Measurements from ENCODE around the gene NAV1.
A peak's percentile ranks its signal among the peaks of the same experiment; 100 is the strongest.

The NAV1 gene

DNA sequence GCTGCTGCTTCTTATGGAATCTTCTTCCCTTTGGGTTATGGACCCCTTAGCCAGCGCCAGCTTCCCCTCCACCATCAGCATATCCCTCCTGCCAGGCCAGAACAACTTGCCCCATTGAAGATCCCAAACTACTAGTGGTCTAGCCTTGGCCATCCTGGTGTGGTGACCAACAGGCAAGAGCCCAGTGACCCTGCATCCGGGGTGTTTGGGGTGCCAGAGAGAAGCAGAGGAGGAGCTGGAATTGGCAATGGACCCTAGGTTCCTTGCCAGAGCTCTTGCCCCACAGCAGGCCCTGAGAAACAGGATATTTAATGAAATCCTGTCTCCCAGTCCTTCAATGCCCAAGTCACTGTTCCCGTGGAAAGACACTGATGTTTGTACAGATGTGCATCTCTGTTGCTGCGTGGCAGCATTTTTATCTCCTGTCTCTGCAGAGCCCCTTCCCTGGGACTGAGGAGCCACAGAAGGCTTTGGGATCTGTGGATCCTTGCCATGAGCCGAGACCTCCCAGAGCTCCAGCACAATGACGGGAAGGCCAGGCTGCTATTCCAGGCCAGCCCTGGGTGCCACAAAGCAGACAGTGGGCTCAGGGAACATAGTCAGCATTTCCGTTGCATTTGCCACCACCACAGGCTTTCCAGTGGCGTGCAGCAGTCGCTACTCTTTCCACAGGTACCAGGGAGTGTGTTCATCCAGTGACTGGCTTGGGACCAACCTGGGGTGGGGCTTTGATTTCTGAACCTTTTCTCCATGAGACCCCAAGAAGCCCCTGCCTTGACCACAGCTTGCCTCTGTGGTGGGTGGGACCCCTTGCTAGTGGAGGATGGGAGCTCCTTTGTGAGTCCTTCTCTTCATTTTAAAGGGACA lies 21.6 kb downstream of the NAV1 start:
- TF ChIP-seq GATA2 (IDR thresholded peaks at IDR 0.05; ENCODE audit: low read depth, low read length): no peak
- TF ChIP-seq GATA3 (IDR thresholded peaks at IDR 0.05; ENCODE audit: low read depth, low read length): no peak

DNA sequence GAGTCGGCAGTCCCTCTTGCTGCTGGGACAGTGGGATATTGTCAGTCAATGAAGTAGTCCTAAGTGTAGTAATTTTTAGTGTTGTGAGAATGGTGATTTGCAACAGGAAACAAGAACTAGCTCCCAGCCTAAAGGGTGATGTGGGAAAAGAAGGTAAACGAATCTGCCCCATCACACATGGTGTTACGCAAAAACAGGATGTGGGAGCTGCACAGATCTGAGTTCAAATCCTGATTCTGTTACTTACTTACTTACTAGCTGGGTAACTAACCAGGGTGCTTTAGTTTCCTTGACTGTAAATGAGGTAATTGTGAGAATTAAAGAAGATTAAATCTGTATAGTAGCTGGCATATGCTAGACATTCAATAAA lies 22.3 kb downstream of the NAV1 start:
- no peak for TF ChIP-seq GATA3 (IDR thresholded peaks at IDR 0.05; ENCODE audit: low read depth, low read length)
- TF ChIP-seq GATA2 (IDR thresholded peaks at IDR 0.05; ENCODE audit: low read depth, low read length): no peak

DNA sequence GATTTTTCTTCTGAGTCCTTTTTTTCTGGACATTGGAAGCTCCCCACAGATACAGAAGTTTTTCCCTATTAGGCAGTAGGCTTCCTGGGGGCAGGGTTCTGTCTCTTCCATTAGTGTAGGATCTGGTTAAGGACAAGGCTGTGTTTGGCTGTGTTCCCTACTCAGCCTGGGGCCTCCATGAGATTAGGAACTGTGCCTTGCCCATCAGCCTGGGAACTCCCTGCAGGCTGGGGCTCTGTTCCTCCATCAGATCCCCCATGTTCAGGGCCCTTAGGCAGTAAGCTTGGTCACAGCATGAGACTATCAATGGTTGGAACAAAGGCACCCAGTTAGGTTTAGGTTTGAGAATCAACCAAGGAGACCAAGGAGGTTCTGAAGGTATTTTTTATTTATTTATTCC lies 22.7 kb downstream of the NAV1 start:
- TF ChIP-seq GATA3 (IDR thresholded peaks at IDR 0.05; ENCODE audit: low read depth, low read length) (no peak), GATA2 (IDR thresholded peaks at IDR 0.05; ENCODE audit: low read depth, low read length) (peak; percentile 19; the same call in 1 of the 2 replicates)

DNA sequence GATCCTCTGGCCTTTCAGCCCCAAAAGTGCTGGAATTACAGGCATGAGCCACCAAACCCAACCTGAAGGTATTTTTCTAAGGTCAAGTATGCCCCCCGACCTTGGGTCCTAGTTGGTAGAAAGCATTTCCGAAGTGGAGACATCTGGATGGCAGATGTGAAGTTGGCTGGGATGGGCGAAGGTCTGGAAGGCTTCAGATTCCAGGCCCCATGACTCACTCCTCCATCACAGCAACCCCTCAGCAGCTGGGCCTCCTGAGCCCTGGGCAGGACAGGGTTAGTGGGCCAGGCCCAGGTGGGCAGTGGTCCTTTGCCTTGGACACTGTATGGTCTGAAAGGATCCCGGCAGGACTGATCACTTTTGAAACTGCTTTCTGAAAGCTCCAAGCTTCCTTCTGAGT lies 23.3 kb downstream of the NAV1 start:
- TF ChIP-seq GATA2 (IDR thresholded peaks at IDR 0.05; ENCODE audit: low read depth, low read length): 0 out of 2 replicates have a peak, but pooled peaks have one; percentile 18
- no peak for TF ChIP-seq GATA3 (IDR thresholded peaks at IDR 0.05; ENCODE audit: low read depth, low read length)

DNA sequence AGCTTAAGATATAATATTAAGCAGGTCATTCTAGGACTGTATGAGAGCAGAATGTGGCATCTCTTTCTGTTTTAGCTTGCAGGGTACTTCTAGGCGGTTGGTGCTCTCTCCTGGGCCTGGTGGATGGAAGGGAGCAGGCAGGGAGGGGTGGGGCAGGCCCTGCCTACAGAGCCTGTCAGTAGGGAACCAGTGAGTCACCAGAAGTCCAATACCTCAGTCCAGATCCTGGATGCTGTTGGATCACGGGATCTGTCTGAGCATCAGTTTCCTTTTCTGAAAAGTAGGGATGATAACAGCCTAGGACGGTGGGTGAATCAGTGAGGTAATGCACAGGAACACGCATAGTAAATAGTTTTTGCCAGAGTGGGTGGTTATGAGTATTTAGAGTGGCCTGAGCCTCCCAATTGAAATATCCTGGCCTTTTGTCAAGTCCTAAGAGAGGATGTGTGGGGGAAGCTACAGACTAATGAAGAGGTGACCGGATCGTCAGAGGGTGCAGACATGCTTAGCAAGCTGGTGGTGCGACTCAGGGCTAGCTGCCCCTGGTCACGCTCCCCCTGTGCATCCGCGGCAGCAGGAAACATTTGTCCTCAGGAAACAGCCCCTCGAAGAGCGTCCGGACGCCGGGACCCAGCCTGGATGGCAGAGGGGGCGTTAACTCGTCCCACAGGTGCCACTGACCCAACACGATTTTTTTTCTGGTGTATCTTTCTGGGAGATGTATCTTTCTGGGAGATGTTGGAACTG lies 23.9 kb downstream of the NAV1 start:
- TF ChIP-seq GATA2 (IDR thresholded peaks at IDR 0.05; ENCODE audit: low read depth, low read length) (no peak), GATA3 (IDR thresholded peaks at IDR 0.05; ENCODE audit: low read depth, low read length) (no peak)

DNA sequence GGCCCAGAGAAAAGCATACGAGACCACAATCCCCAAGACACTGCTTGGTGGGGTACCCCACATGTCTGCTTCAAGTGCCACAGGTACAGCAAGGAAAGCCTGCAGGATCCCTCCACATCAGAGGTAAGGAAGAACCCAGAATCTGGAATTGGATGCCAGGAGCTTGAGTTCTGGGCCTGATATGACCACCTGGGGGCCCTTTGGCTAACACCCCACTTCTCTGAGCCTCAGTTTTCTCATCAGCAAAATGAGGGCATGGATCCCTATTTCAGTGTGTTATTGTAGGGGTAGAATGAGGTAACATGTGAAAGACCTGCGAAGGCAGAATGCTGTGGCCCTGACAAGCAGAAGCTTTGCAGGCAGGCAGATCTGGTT lies 24.5 kb downstream of the NAV1 start:
- TF ChIP-seq GATA2 (IDR thresholded peaks at IDR 0.05; ENCODE audit: low read depth, low read length): no peak
- no peak for TF ChIP-seq GATA3 (IDR thresholded peaks at IDR 0.05; ENCODE audit: low read depth, low read length)

DNA sequence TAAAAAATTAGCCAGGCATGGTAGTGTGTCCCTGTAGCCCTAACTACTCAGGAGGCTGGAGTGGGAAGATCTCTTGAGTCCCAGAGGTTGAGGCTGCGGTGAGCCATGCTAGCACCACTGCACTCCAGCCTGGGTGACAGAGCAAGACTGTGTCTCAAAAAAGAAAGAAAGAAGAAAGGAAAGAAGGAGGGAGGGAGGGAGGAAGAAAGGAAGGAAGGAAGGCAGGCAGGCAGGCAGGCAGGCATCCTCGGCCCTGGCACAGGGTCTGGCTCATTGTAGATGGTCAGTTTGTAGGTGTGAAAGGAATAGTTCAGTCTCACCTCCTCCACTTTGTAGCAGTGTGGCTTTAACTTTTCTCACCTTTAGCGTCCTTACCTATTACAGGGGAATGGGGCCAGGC lies 25.0 kb downstream of the NAV1 start:
- no peak for TF ChIP-seq GATA3 (IDR thresholded peaks at IDR 0.05; ENCODE audit: low read depth, low read length)
- no peak for TF ChIP-seq GATA2 (IDR thresholded peaks at IDR 0.05; ENCODE audit: low read depth, low read length)

DNA sequence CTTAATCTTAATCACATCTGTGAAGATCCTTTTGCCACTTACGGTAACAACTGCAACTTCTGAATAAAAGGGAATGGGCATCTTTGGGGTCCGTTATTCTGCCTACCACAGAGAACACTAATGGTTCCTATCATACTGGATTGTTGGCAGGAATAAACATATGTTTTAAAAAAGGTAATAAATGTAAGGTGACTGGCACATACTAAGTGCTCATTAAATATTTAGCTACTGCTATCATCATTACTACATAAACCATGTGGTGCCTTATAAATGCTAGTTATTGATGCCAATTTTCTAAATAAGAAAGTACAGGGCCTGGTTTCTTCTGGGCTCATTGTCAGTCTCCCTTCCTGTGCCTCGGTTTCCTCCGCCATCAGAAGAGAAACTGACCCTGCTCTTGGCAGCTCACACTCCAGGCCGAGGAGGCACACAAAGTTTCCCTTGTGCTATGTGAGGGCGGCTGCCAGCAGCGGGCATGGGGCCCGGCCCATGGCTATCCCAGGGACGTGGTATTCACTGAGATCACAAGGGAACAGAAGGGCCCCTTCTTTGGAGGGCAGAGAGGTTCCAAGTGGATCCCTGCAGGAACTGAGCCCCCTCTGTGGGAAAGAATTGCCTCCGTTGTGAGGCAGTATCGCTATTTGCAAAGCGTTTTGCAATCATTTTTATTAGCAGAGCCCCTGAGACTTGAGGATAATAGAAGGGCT lies 26.2 kb downstream of the NAV1 start:
- no peak for TF ChIP-seq GATA3 (IDR thresholded peaks at IDR 0.05; ENCODE audit: low read depth, low read length)
- TF ChIP-seq GATA2 (IDR thresholded peaks at IDR 0.05; ENCODE audit: low read depth, low read length): no peak

DNA sequence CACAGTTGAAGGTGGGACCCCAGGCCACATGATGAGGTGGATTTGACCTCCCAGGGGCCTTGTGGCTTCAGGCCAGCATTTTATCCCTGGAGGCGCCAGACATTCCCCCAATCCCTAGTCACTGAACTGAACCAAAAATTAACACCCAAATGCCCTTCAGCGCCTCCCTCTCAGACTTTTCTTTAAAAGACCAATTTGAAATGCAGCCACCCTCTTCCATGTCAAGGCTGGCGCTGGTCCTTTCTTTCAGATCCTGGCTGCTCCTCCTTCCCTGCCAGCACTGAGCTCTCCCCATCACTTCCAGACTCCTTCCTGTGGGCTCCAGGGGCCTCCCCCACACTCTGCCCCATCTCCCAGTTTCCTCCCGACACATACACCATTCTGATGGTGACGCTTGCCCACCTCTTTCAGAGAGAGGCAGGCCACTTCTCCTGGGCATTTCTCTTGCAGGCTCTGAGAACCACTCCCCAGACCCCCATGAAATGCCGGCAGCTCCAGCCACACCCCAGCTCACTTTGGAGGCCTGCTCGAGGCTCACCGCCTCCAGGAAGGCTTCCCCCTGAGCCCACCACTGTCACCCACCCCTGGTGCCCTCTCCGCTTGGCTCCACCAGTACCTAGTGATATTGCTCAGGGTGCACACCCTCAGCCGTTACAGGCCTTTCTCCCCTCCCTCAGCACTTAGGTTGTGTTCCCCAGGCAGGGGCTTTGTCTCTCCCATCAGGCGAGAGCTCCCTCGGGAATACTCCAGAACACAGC lies 27.0 kb downstream of the NAV1 start:
- TF ChIP-seq GATA3 (IDR thresholded peaks at IDR 0.05; ENCODE audit: low read depth, low read length) (no peak), GATA2 (IDR thresholded peaks at IDR 0.05; ENCODE audit: low read depth, low read length) (no peak)

DNA sequence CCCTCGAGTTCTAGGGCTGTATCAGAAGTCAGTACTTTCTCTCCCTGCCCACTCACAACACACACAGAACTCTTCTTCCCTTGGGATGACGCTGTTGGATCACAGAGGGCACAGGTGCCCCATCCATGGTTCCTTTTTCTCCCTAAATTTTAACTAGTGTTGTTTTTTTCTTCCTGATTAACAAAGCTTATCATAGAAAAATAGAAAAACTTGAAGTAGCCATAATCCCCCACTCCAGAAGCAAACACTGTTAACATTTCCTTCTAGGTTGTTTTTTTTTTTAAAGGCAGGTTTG lies 27.5 kb downstream of the NAV1 start:
- TF ChIP-seq GATA2 (IDR thresholded peaks at IDR 0.05; ENCODE audit: low read depth, low read length): no peak
- no peak for TF ChIP-seq GATA3 (IDR thresholded peaks at IDR 0.05; ENCODE audit: low read depth, low read length)

DNA sequence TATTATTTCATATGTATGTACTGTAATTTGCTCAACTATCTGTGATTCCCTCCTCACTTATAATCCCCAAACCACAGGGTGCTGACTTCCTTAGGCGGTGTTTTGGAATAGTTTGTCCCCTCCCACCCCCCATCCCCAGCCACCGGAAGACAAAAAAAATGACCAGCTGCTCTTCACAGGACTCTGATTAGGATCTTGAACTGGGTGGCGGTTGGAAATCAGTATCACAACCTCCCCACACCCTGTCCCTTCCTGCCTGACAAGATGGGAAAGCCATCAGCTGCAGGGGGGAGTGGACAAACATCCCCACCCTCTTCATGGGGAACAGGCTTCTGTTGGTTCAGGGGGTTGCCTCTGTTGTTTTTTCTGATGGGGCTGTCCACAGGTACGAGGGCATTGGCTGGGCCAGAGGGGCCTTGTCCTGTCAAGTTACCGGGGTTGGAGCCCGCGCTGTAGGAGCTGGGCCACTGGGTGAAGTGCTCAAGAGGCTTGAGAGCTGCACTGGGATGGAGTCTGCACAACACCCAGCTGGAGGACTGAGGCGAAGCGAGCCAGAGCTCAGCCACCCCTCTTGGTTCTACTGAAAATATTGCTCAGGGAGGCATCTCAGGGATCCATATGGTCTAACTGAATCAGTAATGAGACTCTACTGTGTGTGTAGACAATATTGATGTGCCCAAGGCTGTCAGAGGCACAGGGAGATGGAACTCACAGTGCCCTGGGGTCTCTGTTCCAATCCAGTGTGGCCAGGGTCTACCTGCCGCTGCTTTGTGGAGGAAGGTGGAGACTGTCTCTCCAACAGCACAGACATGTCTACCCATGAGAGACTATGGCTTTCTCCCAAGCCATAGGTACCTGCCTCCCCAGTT lies 28.2 kb downstream of the NAV1 start:
- TF ChIP-seq GATA3 (IDR thresholded peaks at IDR 0.05; ENCODE audit: low read depth, low read length): no peak
- TF ChIP-seq GATA2 (IDR thresholded peaks at IDR 0.05; ENCODE audit: low read depth, low read length): peak; percentile 84

DNA sequence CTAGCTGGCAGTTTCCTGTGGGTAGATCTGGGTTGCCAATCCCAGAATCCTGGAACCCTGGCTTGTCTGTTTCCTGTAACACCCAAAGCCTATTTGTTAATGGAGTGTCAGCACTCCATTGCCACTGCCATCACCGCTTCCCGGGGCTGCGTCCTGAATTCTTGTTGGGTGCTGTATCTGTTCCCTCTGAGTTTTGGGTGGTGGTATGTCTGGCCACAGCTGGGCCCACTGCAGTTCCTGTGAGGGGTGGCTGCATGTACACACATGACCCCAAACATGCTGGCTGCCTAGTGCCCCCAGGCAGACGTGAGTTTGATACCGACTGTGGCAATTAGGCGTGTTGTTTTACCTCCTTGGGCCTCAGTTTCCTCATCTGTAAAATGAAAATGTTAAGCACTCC lies 29.3 kb downstream of the NAV1 start:
- no peak for TF ChIP-seq GATA2 (IDR thresholded peaks at IDR 0.05; ENCODE audit: low read depth, low read length)
- TF ChIP-seq GATA3 (IDR thresholded peaks at IDR 0.05; ENCODE audit: low read depth, low read length): no peak

DNA sequence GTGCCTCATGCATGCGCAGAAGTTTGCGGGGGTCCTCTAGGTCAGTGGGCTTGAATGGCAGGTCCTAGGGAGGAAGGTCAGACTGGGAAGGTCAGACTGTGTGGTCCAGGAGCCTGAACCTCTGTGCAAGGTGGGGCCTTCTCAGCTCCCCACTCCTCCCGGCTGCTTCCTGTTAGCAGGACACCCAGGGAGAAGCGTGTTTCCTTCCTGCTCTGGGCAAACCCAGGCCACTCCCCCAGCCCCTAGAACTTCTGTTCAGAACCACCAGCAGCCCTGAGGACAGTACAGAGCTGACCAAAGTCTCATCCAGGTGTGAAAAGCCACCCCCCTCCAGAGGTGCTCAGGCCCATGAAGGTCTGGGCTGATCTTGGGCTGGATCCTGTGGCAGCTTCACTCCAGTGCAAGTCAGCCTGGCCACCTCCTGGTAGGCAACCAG lies 29.9 kb downstream of the NAV1 start:
- TF ChIP-seq GATA2 (IDR thresholded peaks at IDR 0.05; ENCODE audit: low read depth, low read length): no peak
- TF ChIP-seq GATA3 (IDR thresholded peaks at IDR 0.05; ENCODE audit: low read depth, low read length): no peak
